ENCODE data around the gene PDE11A.

Gene PDE11A

DNA sequence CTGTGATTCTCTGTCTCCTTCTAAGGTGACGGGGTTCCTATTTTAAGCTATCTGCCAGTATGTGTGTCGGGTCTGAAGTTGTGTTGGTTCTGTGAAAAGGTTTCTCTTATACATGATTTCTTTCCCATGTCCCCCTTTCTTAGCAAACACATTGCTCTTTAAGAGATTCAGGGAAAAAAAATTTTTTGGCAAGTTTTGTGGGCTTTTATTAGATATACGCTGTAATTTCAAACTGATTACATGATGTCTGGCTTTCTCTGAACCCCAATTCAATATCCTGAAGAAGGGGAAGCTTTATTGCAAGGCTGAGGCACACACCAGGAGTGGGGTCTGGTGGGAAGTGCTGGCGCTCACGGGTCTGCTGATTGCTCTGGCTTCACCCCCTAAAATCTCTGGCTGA lies 469.4 kb downstream of the PDE11A start:
- no peak overlapping the region for H3K9ac ChIP-seq (ENCODE audit: low read length)
- no peaks in the 10 kb centered on the region for H3K79me2 ChIP-seq (ENCODE audit: insufficient read depth, low read length)
- no peaks in the 10 kb centered on the region for H3K36me3 ChIP-seq (ENCODE audit: low read length)
- no peaks in the 10 kb centered on the region for H3K27me3 ChIP-seq (ENCODE audit: low read length)
- H3K4me3 ChIP-seq (ENCODE audit: insufficient read depth, low read length, poor library complexity, severe bottlenecking), result no peak overlapping the region
- no peak overlapping the region for H2AFZ ChIP-seq (ENCODE audit: low read depth, low read length, severe bottlenecking)
- H3K4me2 ChIP-seq (ENCODE audit: low read depth, low read length, poor library complexity, severe bottlenecking), result no peak overlapping the region
- no peak overlapping the region for H3K27ac ChIP-seq (ENCODE audit: low read depth, low read length)
- H3F3A ChIP-seq (ENCODE audit: insufficient read depth), result no peaks in the 10 kb centered on the region
- H3K9me2 ChIP-seq (replicated peaks; ENCODE audit: insufficient read depth, low read length), result no peaks in the 10 kb centered on the region
- TF ChIP-seq, protein P1, sequence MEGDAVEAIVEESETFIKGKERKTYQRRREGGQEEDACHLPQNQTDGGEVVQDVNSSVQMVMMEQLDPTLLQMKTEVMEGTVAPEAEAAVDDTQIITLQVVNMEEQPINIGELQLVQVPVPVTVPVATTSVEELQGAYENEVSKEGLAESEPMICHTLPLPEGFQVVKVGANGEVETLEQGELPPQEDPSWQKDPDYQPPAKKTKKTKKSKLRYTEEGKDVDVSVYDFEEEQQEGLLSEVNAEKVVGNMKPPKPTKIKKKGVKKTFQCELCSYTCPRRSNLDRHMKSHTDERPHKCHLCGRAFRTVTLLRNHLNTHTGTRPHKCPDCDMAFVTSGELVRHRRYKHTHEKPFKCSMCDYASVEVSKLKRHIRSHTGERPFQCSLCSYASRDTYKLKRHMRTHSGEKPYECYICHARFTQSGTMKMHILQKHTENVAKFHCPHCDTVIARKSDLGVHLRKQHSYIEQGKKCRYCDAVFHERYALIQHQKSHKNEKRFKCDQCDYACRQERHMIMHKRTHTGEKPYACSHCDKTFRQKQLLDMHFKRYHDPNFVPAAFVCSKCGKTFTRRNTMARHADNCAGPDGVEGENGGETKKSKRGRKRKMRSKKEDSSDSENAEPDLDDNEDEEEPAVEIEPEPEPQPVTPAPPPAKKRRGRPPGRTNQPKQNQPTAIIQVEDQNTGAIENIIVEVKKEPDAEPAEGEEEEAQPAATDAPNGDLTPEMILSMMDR (IDR thresholded peaks at IDR 0.05; ENCODE audit: insufficient read depth, low read length, poor library complexity, severe bottlenecking), result no peak
- TF ChIP-seq EZH2phosphoT487 (conservative IDR thresholded peaks at IDR 0.05; ENCODE audit: low read length), result no peak
- H4K20me1 ChIP-seq (ENCODE audit: low read depth, low read length), result no peaks in the 10 kb centered on the region
- H3K9me3 ChIP-seq (ENCODE audit: insufficient read depth, low read length), result no peaks in the 10 kb centered on the region

DNA sequence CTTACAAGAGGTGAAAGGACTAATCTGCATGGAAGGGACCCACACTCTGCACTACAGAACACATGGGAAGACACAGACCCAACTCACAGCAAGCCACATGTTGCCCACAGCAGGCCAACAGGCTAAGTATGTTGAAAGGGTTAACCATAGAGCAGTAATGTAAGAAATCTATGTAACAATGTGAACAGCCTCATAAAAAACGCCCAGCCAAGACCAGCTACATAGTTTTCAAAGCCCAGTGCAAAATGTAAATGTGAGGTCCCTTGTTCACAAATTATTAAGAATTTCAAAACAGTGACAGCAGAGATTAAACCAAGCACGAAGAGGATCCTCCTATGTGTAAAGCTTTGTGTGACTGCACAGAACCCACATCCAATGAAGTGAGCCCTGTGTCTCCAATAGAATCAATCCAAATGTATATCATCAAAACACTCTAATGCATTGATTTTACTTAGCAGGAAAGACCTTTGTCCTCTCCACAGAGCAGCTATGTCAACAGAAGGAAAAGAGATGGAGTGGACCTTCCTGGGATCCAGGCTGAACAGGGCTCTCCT lies 469.9 kb downstream of the PDE11A start:
- Histone ChIP-seq H3K9me3 (ENCODE audit: insufficient read depth, low read length) (no peaks in the 10 kb centered on the region), H3K4me3 (ENCODE audit: insufficient read depth, low read length, poor library complexity, severe bottlenecking) (no peak overlapping the region), H3K27ac (ENCODE audit: low read depth, low read length) (no peak overlapping the region), H3K79me2 (ENCODE audit: insufficient read depth, low read length) (no peaks in the 10 kb centered on the region), H3K27me3 (ENCODE audit: low read length) (no peaks in the 10 kb centered on the region), H3F3A (ENCODE audit: insufficient read depth) (no peaks in the 10 kb centered on the region), H3K9ac (ENCODE audit: low read length) (no peak overlapping the region), H3K4me2 (ENCODE audit: low read depth, low read length, poor library complexity, severe bottlenecking) (no peak overlapping the region), H3K36me3 (ENCODE audit: low read length) (no peaks in the 10 kb centered on the region), H2AFZ (ENCODE audit: low read depth, low read length, severe bottlenecking) (no peak overlapping the region), H4K20me1 (ENCODE audit: low read depth, low read length) (no peaks in the 10 kb centered on the region), H3K9me2 (replicated peaks; ENCODE audit: insufficient read depth, low read length) (no peaks in the 10 kb centered on the region)
- TF ChIP-seq EZH2phosphoT487 (conservative IDR thresholded peaks at IDR 0.05; ENCODE audit: low read length), result no peak
- TF ChIP-seq, protein P1 (IDR thresholded peaks at IDR 0.05; ENCODE audit: insufficient read depth, low read length, poor library complexity, severe bottlenecking), result no peak

DNA sequence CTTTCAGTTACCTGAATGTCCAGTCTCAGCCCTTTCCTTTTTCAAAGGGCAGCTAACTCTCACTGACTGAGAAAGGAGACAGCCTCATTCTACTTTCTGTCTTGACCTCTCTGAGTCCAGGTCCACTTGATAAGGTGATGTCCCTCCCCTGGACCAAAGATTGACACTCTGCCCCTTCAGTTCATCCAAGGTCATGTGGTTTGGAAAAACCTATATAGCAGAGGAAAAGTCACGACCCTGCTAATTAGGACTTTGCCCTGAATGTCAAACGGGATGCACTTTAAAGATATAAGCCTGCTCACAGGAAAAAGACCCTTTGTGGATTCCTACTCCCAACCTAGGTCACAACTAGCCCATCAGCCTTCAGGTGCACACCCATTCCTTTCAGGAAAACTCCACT lies 471.7 kb downstream of the PDE11A start:
- no peak for TF ChIP-seq EZH2phosphoT487 (conservative IDR thresholded peaks at IDR 0.05; ENCODE audit: low read length)
- TF ChIP-seq, protein P1 (IDR thresholded peaks at IDR 0.05; ENCODE audit: insufficient read depth, low read length, poor library complexity, severe bottlenecking), result no peak
- no peaks in the 10 kb centered on the region for H3K27me3 ChIP-seq (ENCODE audit: low read length)
- no peak overlapping the region for H3K9ac ChIP-seq (ENCODE audit: low read length)
- no peak overlapping the region for H2AFZ ChIP-seq (ENCODE audit: low read depth, low read length, severe bottlenecking)
- H3K4me2 ChIP-seq (ENCODE audit: low read depth, low read length, poor library complexity, severe bottlenecking), result no peak overlapping the region
- no peaks in the 10 kb centered on the region for H3K9me2 ChIP-seq (replicated peaks; ENCODE audit: insufficient read depth, low read length)
- no peaks in the 10 kb centered on the region for H3F3A ChIP-seq (ENCODE audit: insufficient read depth)
- H3K79me2 ChIP-seq (ENCODE audit: insufficient read depth, low read length), result no peaks in the 10 kb centered on the region
- H3K4me3 ChIP-seq (ENCODE audit: insufficient read depth, low read length, poor library complexity, severe bottlenecking), result no peak overlapping the region
- H3K36me3 ChIP-seq (ENCODE audit: low read length), result no peaks in the 10 kb centered on the region
- no peaks in the 10 kb centered on the region for H4K20me1 ChIP-seq (ENCODE audit: low read depth, low read length)
- no peaks in the 10 kb centered on the region for H3K9me3 ChIP-seq (ENCODE audit: insufficient read depth, low read length)
- no peak overlapping the region for H3K27ac ChIP-seq (ENCODE audit: low read depth, low read length)

All from SU-DHL-6 (cell line).